Raji (cell line): ENCODE data around the gene PHF13.

ENCODE experiments used
- POLR2A ChIP-seq: IDR thresholded peaks from 2 replicates; pipeline ENCODE4 v1.6.1; 2011; ENCODE audit warnings: low read depth, low read length, control low read depth; ENCODE audit not compliant: insufficient read depth

The PHF13 gene

DNA sequence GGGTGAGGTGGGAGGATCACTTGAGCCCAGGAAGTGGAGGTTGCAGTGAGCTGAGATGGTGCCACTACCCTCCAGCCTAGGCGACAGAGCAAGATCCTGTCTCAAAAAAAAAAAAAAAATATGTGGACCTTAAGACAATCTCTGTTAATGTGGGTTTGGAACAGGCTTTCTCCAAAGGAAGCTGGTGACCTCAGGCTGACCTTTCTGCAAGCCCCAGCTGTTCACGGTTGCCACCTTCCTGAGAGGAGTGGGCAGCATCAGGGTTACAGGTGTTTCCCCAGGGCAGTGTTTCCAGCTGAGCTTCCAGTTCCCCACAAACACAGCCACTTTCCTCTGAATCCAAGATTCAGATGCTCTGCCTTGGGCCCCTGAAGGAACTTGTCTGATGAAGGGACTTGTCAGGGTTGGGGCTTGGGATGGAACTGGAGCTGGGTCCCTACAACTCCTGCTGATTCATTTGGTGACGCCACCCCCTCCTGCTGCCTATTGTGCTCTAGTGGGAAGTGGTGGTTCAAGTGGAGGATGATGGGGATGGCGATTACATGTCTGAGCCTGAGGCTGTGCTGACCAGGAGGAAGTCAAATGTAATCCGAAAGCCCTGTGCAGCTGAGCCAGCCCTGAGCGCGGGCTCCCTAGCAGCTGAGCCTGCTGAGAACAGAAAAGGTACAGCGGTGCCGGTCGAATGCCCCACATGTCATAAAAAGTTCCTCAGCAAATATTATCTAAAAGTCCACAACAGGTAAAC is 31.8 kb upstream of the PHF13 start:
- TF ChIP-seq POLR2A, result 0 out of 2 replicates have a peak, but pooled peaks have one; percentile 12

DNA sequence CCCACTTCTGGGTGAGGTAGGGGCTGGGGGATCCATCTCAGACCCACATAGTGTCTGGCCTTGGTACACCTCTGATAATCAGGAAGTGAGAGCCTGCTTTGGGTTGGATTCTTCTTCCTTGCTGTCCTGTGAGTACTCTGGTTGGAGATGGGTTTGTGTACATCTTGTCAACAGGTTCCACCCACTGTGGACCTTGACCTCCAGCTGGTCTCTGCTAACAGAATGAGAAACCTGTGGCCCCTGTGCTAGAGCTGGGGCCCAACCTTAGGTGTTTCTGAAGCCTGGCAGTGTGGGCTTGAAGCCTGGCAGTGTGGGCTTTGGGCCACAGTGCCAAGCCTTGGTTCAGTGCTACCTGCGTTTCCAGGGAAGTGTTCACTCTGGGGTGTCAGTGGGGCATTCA is 31.2 kb upstream of the PHF13 start:
- TF ChIP-seq POLR2A, result no peak

DNA sequence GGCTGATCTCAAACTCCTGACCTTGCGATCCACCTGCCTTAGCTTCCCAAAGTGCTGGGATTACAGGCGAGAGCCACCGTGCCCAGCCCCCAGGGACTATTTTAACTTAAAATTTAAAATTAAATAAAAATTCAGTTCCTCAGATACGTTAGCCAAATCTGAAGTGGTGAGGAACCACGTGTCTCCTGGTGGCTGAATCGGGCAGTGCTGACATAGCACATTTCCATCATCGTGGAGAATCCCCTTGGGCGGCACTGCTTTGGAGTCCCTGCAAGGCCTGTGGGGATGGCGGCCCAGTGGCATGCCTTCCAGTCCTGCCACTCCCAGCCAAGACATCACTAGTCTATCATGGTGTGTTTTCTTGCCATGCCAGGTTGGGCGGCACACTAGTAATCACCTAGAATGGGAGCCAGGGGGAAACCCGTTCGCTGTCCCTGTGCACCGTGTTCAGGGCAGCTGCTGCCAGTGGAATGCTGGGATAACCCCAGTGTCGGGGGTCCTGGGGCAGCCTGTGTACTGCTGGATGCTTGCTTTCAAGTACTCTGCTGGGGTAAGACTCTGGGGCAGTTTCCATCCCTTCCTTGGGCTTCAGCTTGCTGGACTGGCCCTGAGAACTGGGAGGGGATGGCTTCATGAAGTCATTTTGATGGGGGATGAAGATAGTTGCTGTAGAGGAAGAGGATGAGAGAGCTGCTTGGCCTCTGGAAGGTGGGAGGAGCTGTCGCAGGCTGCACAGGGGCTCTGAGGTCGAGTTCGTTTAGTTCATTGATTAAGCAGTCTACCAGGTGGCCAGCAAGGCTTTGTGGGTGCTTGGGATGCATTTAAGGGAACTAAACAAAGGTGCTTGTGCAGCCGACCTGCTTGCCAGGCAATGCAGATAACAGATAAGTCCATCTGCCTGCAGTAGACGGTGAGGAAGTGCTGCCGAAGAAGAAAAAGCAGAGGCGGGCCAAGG is 29.1 kb upstream of the PHF13 start:
- TF ChIP-seq POLR2A, result no peak

DNA sequence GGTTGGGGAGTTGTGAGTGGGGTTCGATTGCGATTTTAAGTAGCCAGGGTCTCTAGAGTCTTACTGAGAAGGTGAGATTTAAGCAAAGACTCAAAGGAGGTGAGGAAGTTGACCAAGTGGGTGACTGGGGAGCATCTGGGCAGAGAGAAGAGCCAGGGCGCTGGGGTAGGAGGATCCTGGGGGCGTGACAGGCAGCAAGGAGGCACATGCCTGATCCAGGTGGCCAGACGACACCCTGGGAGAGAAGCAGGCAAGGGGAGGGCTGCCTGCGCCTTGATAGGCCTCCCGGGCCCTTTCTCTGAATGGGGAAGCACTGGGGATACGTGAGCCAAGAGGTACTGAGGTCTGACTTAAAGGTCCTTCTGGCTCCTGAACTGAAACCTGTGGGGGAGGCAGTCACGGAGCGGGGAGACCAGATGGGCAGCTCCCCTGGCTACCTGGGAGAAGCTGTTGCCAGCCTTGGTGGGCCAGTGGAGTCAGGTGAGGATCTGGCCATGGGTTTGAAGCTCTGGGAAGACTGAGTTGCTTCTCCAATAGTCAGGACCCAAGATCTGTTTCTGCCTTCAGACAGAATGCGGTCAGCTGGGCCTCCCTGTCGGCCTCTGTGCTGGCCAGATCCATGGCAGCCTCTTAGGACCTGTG is 28.3 kb upstream of the PHF13 start:
- TF ChIP-seq POLR2A, result no peak

DNA sequence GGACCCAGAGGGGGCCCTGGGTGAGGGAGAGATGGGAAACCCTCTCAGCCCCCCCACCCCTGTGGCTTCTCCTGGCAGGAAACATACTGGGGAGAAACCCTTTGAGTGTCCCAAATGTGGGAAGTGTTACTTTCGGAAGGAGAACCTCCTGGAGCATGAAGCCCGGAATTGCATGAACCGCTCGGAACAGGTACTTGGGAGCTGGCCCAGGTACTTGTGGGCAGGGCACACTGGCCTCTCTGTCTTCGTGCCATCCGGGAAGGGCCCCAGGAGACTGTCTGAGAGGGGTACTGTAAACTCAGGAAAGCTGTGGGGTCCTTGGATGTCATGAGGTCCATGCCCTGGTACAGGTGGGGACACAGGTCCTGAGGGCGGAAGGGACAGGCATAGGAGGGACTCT is 27.7 kb upstream of the PHF13 start:
- no peak for TF ChIP-seq POLR2A

DNA sequence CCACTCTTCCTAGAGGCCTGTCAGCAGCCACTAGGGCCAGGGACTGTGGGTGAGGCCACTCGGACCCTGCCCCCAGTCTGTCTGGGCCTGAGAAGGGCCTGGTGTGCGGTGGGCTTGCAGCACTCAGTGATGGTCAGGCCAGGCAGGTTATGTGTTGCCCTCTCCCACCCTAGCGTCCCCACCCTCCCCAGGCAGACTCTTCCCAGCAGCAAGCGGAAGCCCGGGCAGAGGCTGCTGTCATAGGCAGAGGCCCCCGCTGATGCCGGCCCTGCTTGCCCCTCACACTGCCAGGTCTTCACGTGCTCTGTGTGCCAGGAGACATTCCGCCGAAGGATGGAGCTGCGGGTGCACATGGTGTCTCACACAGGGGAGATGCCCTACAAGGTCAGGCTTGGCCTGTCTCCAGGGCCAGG is 27.1 kb upstream of the PHF13 start:
- no peak for TF ChIP-seq POLR2A

DNA sequence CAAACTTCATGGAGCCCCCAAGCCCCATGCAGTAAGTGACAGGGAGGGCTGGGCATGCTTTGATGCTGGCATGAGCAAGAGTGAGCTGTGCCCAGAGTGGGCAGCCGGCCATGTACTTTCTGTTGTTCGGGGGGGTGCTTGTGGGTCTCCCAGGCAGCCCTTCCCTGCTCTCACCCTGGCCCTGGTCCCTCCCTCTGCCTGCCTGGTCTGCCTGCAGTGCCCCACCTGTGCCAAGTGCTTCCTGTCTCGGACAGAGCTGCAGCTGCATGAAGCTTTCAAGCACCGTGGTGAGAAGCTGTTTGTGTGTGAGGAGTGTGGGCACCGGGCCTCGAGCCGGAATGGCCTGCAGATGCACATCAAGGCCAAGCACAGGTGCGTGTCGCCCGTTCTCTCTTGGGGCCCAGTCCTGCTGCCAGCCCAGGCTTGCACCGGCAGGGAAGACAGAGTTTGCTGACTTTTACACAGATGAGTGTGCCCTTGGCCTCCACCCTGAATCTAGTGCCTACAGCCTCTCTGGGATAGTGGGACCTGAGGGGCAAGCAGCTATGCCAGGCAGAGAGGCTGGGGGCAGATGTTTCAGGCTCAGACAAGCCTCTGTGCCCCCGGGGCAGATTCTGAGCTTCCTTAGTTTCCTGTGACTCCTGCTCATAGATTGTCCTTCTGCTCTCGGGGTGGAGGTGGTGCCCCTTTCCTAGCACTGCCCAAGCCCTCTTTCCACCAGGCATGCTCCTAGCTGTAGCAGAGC is 26.1 kb upstream of the PHF13 start:
- TF ChIP-seq POLR2A, result no peak

DNA sequence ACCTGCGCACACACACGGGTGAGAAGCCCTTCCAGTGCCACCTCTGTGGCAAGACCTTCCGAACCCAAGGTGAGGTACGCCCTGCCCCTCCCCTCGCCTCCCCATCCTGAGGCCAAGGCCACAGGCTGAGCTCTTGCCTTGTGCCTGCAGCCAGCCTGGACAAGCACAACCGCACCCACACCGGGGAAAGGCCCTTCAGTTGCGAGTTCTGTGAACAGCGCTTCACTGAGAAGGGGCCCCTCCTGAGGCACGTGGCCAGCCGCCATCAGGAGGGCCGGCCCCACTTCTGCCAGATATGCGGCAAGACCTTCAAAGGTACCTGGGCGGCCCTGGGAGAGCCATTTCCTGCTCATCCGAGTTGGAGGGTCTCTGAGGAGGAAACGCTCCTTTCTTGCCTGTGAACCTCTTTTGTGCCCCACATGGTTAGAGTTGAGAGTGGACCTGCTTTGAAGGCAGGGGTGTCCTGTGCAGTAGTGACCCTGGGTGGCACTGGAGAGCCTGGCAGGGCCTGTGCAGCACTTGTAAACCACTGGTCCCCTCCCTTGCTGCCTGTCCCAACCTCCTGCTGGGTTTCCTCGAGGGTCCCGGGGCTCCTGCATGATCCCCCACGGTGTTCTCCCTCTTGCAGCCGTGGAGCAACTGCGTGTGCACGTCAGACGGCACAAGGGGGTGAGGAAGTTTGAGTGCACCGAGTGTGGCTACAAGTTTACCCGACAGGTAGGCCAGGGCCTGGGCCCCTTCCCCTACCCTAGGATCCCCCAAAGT is 25.2 kb upstream of the PHF13 start:
- no peak for TF ChIP-seq POLR2A

DNA sequence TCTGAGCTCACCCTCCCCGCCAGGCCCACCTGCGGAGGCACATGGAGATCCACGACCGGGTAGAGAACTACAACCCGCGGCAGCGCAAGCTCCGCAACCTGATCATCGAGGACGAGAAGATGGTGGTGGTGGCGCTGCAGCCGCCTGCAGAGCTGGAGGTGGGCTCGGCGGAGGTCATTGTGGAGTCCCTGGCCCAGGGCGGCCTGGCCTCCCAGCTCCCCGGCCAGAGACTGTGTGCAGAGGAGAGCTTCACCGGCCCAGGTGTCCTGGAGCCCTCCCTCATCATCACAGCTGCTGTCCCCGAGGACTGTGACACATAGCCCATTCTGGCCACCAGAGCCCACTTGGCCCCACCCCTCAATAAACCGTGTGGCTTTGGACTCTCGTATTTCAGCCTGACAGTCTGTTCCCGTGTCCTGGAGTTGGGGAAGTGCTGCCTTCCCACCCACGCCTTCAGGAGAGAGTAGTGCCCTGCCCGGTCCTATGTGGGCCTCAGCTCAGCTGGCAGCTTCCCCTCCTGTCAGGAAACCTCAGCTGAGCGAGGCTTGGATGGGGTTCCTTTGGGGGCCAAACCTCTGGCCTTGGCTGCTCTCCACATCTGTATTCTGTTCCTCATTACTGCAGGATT is 24.5 kb upstream of the PHF13 start:
- TF ChIP-seq POLR2A, result no peak

DNA sequence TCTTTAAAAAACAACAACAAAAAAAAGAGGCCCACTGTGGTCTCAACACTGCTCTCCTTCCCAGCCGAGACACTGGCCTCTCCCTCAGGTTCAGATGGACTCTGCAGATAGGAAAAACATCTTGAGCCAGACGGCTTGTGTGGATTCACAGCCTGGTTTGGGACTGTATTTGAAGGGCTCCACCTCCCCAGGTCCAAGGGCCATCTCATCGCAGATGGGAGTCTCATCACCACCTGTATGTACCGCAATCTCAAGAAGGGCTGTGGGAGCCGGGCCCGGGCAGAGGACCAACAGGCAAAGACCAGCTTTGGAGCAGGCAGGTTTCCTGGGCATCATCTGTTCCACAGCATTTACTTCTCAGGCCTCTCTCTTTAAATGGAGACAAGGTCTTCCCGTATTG is 23.5 kb upstream of the PHF13 start:
- no peak for TF ChIP-seq POLR2A

DNA sequence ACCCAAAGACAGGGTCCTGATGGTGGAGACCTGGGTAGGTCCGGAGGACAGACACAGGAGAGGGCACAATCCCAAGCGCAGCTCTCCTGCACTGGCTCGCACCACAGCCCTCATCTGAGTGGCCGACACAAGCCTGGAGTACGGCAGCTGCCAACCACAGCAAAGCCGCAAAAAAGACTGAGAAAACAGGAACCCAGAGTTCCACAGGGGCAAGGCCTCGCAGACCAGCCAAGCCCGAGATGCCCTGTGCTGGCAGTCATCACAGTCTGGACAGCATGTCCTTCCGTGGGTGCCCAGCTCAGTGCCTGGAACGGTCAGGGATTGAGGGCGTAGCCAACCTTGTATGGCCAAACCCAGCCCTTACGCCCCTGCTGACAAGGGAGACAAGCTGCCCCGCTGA is 22.3 kb upstream of the PHF13 start:
- no peak for TF ChIP-seq POLR2A

DNA sequence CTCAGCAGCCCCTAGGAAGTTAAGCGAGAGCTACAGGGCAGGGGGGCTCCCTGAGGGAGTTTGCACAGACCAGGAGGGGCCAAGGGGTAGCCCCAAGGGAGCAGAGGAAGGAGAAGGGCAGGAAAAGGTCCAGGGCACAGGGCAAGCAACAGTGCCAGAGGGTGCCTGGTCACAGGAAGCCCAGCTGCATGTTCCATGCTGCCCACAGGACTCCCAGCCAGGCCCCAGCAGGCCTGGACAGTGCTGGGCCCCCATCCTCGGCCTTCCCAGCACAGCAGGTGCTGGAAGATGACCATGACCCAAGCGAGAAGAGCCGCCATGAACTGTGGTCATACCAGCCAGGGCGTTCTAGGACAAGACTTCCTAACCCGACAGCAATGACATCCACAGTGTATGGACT is 21.9 kb upstream of the PHF13 start:
- TF ChIP-seq POLR2A, result no peak

DNA sequence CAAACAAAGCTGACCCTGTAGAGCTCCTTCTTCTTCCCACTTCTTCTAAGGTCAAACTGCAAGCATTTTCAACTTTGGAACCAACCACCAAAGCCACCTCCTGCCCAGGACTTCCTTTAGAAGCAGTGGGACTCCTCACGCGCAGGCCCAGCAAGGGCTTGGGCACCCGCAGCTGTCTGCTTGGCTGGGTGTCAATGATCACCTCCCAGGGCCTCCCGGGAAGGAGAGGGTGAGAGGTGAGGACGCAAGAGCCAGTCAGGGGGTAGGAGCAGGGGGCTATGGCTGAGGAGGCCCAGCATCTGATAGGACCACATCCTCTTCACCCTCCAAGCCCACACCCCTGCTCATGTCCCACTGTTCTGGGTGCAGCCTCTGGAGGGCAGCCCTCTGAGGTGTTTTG is 21.1 kb upstream of the PHF13 start:
- TF ChIP-seq POLR2A, result no peak

DNA sequence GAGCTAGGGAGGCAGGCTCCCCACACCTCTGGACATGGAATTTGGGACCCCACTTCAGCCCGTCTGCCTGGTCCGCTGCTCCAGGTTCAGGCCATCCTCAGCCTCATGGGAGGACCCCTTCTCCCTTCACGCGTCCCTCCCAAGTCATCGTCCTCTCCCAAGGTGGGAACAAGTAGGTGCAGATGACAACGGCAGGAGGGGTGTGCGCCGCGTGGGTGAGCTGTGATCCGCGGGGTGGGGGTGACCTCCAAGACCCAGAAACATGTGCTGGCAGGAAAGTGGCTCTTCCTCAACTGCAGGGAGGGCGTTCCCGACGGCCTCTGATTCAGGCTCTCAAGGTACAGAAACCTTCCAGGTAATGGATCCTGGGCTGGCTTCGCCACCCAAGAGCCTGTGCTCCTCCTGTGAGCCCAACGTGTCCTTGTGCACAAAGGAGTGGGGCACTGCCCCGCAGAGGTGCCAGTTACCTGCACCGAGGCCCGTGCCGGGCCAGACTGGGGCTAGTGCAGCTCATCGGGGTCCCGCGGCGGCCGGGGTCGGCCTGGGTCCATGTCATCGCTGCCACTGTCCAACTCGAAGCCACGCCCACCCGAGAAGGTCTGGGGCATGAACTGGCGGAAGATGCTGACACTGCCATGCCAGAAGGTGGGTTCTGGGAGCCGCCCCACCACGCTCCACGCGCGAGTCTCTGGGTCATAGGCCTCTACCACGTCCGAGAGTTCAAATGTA is 20.5 kb upstream of the PHF13 start:
- no peak for TF ChIP-seq POLR2A

DNA sequence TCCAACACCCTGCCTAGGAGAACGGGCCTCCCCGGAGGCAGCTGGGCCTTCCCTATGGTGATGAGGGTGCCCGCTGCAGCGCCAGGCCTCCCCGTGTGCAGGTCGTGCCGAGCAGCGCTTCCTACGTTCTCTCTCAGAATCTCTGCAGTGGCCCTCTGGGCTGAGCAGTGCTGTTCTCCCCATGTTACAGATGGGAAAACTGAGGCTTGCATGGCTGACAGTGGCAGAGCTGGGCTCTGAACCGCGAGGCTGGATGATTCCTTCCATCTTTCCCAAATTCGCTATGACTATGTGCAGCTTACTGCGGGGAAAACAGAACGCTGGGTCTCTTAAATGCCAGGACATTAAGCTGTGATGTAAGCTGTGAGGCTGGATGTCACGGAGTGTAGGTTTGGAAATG is 19.7 kb upstream of the PHF13 start:
- TF ChIP-seq POLR2A, result no peak
